Kidney epithelial cell (primary cell): ENCODE measurements around the gene PCYT2. TPM values are rescaled to one million over a fixed set of nuclear protein-coding genes. Genes with fewer than 3 reads are reported as not detected.
A peak's percentile ranks its signal among the peaks of the same experiment; 100 is the strongest.

Experiments used
- DNase-seq: peaks from one replicate; pipeline ENCODE4 v3.0.0-alpha.2; 2010; ENCODE audit warnings: low read depth
- H3K27me3 ChIP-seq: 2 replicates; pipeline ENCODE4 v1.6.0; 2011; ENCODE audit warnings: low read length; ENCODE audit not compliant: control insufficient read depth, insufficient read depth
- H3K36me3 ChIP-seq: 2 replicates; pipeline ENCODE4 v1.5.1; 2011; ENCODE audit warnings: low read length; ENCODE audit not compliant: control insufficient read depth, insufficient read depth
- H3K4me3 ChIP-seq: 2 replicates; pipeline ENCODE4 v1.5.1; 2011; ENCODE audit warnings: low read depth, mild to moderate bottlenecking, control low read depth, low read length
- CTCF ChIP-seq: IDR thresholded peaks from 2 replicates; pipeline ENCODE4 v1.5.1; 2011; ENCODE audit warnings: mild to moderate bottlenecking, moderate library complexity, low read length, control low read depth, inconsistent platforms; ENCODE audit not compliant: insufficient read depth, poor library complexity, severe bottlenecking
- total RNA-seq: library from RNA; depleted of rRNA; stranded (reverse); fragments of >200 nt; gene quantifications from 2 replicates; pipeline ENCODE4 v1.2.3, GENCODE V29; 2015

The PCYT2 gene
- total RNA-seq, 1 donor from 2014 or later, result 30.4 TPM

- peaks cover 8% of the 10 kb centered on the region for H3K36me3 ChIP-seq
These were observed 20.5 kb downstream of the PCYT2 start for GRCh38 chr17:81890447-81891302.

GRCh38 chr17:81889602-81890001 is 21.6 kb downstream of the PCYT2 start:
- TF ChIP-seq CTCF, result no peak
- no peaks in the 10 kb centered on the region for H3K27me3 ChIP-seq
- no peak for DNase-seq
- H3K4me3 ChIP-seq, result no peak overlapping the region
- peaks cover 8% of the 10 kb centered on the region for H3K36me3 ChIP-seq

More at GRCh38 chr17:81890447-81891302, 20.5 kb downstream of the PCYT2 start:
- no peak for TF ChIP-seq CTCF
- peak overlapping the region; percentile 86 for H3K4me3 ChIP-seq
- no peaks in the 10 kb centered on the region for H3K27me3 ChIP-seq
- DNase-seq, result no peak

GRCh38 chr17:81888988-81889595 is 22.1 kb downstream of the PCYT2 start:
- no peaks in the 10 kb centered on the region for H3K27me3 ChIP-seq
- peaks cover 8% of the 10 kb centered on the region for H3K36me3 ChIP-seq
- TF ChIP-seq CTCF, result no peak
- no peak for DNase-seq
- H3K4me3 ChIP-seq, result no peak overlapping the region

- TF ChIP-seq CTCF, result no peak
- Histone ChIP-seq H3K27me3 (no peaks in the 10 kb centered on the region), H3K4me3 (no peak overlapping the region), H3K36me3 (peaks cover 8% of the 10 kb centered on the region)
- no peak for DNase-seq
These were observed 22.9 kb downstream of the PCYT2 start for GRCh38 chr17:81888105-81888987.

- peak; percentile 87 for DNase-seq
- TF ChIP-seq CTCF, result no peak
- H3K36me3 ChIP-seq, result peaks cover 8% of the 10 kb centered on the region
- no peaks in the 10 kb centered on the region for H3K27me3 ChIP-seq
- no peak overlapping the region for H3K4me3 ChIP-seq
These were observed 25.2 kb downstream of the PCYT2 start for GRCh38 chr17:81885869-81886548.
